ENCODE results near the gene BGLAP. TPM values are rescaled to one million over a fixed set of nuclear protein-coding genes. Genes with fewer than 3 reads are reported as not detected.

BGLAP gene
- polyA plus RNA-seq, 1 donor from 2014 or later, result 2.5 TPM

DNA sequence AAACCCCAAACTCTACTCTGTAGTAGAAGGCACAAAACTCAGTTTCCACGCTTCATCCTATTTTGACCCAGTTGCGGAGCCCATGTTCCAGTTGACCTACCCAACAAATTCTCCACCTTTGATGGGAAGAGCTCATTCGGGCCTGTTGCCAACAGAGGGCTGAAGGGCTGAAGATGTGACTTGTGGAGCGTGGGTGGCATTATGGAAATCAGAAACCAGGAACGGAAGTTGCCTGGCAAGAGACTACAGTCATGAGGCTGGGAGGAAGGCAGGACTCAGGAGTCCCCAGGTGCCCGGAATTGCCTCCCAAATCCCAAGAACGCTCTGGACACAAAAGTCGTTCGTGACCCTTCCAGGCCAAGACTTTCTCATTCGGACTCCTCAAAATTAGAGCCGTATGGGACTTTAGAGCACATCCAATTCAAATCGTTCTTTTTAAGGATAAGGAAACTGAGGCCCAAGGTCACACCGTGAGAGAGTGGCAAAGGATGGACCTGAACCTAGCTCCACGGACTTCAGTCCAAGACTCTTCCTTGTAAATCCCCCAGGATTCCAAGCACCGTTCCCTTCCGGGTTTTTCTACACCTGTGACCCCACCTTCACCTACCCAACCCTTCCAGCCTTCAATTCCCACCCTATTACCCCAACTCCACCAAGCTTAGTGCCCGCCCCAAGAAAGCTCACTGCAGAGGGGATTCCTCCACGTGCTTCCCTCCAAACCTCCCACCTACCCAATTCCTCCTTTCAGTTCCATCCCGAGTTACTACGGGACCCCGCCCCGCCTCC is 39.9 kb downstream of the BGLAP start:
- Histone ChIP-seq H3K79me2 (replicated peaks; ENCODE audit: insufficient read depth, low read length) (peaks cover 34% of the 10 kb centered on the region), H3K9me2 (ENCODE audit: insufficient read depth, low read length) (no peaks in the 10 kb centered on the region), H3K4me3 (ENCODE audit: low read length) (peak overlapping the region; percentile 78), H2AFZ (ENCODE audit: low read depth, low read length) (peak overlapping the region; percentile 95), H3K27ac (ENCODE audit: low read length) (peak overlapping the region; percentile 70), H3K27me3 (ENCODE audit: insufficient read depth, low read depth, low read length) (no peaks in the 10 kb centered on the region), H3F3A (ENCODE audit: insufficient read depth, low read length, poor library complexity, severe bottlenecking) (no peaks in the 10 kb centered on the region), H3K4me2 (ENCODE audit: low read length) (peak overlapping the region; percentile 63), H3K36me3 (ENCODE audit: insufficient read depth, low read length) (no peaks in the 10 kb centered on the region), H4K20me1 (ENCODE audit: insufficient read depth) (no peaks in the 10 kb centered on the region), H3K9me3 (ENCODE audit: low read length) (no peaks in the 10 kb centered on the region), H3K9ac (ENCODE audit: low read length) (peak overlapping the region; percentile 80)
- no peak for TF ChIP-seq TAF1 (IDR thresholded peaks at IDR 0.05; ENCODE audit: low read depth)
- no peak for TF ChIP-seq SMC3 (conservative IDR thresholded peaks at IDR 0.05; ENCODE audit: poor library complexity)
- TF ChIP-seq, protein P1, sequence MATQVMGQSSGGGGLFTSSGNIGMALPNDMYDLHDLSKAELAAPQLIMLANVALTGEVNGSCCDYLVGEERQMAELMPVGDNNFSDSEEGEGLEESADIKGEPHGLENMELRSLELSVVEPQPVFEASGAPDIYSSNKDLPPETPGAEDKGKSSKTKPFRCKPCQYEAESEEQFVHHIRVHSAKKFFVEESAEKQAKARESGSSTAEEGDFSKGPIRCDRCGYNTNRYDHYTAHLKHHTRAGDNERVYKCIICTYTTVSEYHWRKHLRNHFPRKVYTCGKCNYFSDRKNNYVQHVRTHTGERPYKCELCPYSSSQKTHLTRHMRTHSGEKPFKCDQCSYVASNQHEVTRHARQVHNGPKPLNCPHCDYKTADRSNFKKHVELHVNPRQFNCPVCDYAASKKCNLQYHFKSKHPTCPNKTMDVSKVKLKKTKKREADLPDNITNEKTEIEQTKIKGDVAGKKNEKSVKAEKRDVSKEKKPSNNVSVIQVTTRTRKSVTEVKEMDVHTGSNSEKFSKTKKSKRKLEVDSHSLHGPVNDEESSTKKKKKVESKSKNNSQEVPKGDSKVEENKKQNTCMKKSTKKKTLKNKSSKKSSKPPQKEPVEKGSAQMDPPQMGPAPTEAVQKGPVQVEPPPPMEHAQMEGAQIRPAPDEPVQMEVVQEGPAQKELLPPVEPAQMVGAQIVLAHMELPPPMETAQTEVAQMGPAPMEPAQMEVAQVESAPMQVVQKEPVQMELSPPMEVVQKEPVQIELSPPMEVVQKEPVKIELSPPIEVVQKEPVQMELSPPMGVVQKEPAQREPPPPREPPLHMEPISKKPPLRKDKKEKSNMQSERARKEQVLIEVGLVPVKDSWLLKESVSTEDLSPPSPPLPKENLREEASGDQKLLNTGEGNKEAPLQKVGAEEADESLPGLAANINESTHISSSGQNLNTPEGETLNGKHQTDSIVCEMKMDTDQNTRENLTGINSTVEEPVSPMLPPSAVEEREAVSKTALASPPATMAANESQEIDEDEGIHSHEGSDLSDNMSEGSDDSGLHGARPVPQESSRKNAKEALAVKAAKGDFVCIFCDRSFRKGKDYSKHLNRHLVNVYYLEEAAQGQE (IDR thresholded peaks at IDR 0.05; ENCODE audit: borderline replicate concordance), result no peak
- TF ChIP-seq MXI1 (conservative IDR thresholded peaks at IDR 0.05; ENCODE audit: poor library complexity, severe bottlenecking), result no peak
- TF ChIP-seq, protein P2, sequence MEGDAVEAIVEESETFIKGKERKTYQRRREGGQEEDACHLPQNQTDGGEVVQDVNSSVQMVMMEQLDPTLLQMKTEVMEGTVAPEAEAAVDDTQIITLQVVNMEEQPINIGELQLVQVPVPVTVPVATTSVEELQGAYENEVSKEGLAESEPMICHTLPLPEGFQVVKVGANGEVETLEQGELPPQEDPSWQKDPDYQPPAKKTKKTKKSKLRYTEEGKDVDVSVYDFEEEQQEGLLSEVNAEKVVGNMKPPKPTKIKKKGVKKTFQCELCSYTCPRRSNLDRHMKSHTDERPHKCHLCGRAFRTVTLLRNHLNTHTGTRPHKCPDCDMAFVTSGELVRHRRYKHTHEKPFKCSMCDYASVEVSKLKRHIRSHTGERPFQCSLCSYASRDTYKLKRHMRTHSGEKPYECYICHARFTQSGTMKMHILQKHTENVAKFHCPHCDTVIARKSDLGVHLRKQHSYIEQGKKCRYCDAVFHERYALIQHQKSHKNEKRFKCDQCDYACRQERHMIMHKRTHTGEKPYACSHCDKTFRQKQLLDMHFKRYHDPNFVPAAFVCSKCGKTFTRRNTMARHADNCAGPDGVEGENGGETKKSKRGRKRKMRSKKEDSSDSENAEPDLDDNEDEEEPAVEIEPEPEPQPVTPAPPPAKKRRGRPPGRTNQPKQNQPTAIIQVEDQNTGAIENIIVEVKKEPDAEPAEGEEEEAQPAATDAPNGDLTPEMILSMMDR (IDR thresholded peaks at IDR 0.05; ENCODE audit: poor library complexity, severe bottlenecking), result no peak
- no peak for TF ChIP-seq POLR2AphosphoS5 (IDR thresholded peaks at IDR 0.05)
- TF ChIP-seq EP300 (conservative IDR thresholded peaks at IDR 0.05; ENCODE audit: poor library complexity, severe bottlenecking), result no peak
- no peak for TF ChIP-seq EZH2 (IDR thresholded peaks at IDR 0.05; ENCODE audit: borderline replicate concordance, insufficient read depth, low read length, poor library complexity, severe bottlenecking)
- TF ChIP-seq RAD21 (conservative IDR thresholded peaks at IDR 0.05), result no peak

DNA sequence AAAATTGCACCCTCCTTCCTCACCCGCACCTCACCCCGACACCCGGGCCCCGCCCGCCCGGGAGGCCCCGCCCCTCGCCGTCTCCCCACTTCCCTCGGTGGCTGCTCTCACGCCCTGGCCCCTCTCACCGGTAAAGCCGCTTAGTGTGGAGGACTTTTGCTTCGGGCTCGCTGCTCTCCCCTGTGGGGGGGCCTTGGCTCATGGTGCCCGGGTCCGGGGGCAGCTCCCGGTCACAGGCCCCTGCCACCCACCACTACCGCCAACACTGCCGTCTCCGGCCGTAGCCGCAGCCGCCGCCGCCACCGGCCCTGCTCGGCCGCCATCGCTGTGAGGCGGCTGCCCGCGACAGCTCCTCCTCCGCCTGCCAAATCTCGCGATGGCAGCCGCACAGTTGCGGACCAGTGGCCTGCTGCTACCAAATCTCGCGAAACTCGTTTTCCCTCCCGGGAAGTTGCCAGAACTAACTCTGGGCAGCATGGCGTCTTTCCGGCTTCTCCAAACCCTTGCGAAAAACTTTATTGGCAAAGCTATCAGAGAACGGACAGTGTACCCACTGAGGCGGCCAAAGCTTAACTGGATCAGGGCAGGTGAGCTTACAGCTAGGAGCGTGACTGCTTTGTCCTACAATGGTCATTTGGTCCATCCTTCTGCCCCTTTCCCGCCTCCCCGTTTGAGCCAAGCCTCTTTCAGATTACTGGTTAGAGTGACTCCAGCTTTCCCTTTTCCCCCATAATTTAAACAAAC is 40.7 kb downstream of the BGLAP start, which contains the start of gene SMG5:
TSS of gene SMG5 (minus strand) at position 347 of the 744 bp plus-strand sequence. CDS start at position 202, 145 bp downstream.
- Histone ChIP-seq H3K9me2 (ENCODE audit: insufficient read depth, low read length) (no peaks in the 10 kb centered on the region), H3K9me3 (ENCODE audit: low read length) (no peaks in the 10 kb centered on the region), H4K20me1 (ENCODE audit: insufficient read depth) (no peaks in the 10 kb centered on the region), H3K27ac (ENCODE audit: low read length) (peak within 1 kb of the TSS; percentile 70), H3K79me2 (replicated peaks; ENCODE audit: insufficient read depth, low read length) (peaks cover 34% of the 10 kb centered on the region), H3K4me2 (ENCODE audit: low read length) (peak within 1 kb of the TSS; percentile 81), H3K27me3 (ENCODE audit: insufficient read depth, low read depth, low read length) (no peaks in the 10 kb centered on the region), H3K4me3 (ENCODE audit: low read length) (peak within 1 kb of the TSS; percentile 78), H2AFZ (ENCODE audit: low read depth, low read length) (peak within 1 kb of the TSS; percentile 95), H3K9ac (ENCODE audit: low read length) (peak within 1 kb of the TSS; percentile 80), H3F3A (ENCODE audit: insufficient read depth, low read length, poor library complexity, severe bottlenecking) (no peaks in the 10 kb centered on the region), H3K36me3 (ENCODE audit: insufficient read depth, low read length) (no peaks in the 10 kb centered on the region)
- TF ChIP-seq POLR2AphosphoS5 (IDR thresholded peaks at IDR 0.05) (peak; percentile 95), MXI1 (conservative IDR thresholded peaks at IDR 0.05; ENCODE audit: poor library complexity, severe bottlenecking) (peak; percentile 90), EZH2 (IDR thresholded peaks at IDR 0.05; ENCODE audit: borderline replicate concordance, insufficient read depth, low read length, poor library complexity, severe bottlenecking) (no peak), EP300 (conservative IDR thresholded peaks at IDR 0.05; ENCODE audit: poor library complexity, severe bottlenecking) (peak; percentile 62), SMC3 (conservative IDR thresholded peaks at IDR 0.05; ENCODE audit: poor library complexity) (no peak), RAD21 (conservative IDR thresholded peaks at IDR 0.05) (no peak), TAF1 (IDR thresholded peaks at IDR 0.05; ENCODE audit: low read depth) (peak; percentile 88)
- TF ChIP-seq, protein P2 (IDR thresholded peaks at IDR 0.05; ENCODE audit: poor library complexity, severe bottlenecking), result peak; percentile 22
- TF ChIP-seq, protein P1 (IDR thresholded peaks at IDR 0.05; ENCODE audit: borderline replicate concordance), result peak; percentile 78
